ENCODE data around the gene LHX4. TPM values are rescaled to one million over a fixed set of nuclear protein-coding genes. Genes with fewer than 3 reads are reported as not detected.

Gene LHX4
- total RNA-seq, 1 donor from 2014 or later = 0.12 TPM

DNA sequence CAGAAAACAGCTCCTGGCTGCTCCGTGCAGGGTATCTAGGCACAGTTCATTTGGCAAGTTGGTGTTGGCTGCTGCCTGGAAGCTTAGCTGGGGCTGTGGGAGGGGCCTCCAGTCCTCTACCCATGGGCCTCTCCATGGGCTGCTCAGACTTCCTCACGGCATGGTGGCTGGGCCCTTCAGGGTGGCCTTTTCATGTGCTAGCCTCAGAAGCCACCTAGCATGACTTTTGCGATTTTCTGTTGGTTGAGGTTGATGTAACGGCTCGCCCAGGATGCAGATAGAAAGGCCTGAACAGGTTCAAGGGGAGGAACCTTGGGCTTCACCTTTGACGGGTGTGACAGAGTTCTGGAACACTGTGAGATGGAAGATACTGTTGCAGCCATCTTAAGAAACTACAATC lies 25.8 kb upstream of the LHX4 start:
- Mint-ChIP-seq H3K27me3 (ENCODE audit: low read depth) (no peaks in the 10 kb centered on the region), H3K9me3 (ENCODE audit: low read depth) (no peaks in the 10 kb centered on the region), H3K4me1 (ENCODE audit: low read depth) (no peaks in the 10 kb centered on the region), H3K36me3 (ENCODE audit: low read depth) (peaks cover under 1% of the 10 kb centered on the region), H3K4me3 (ENCODE audit: unreplicated experiment) (no peak overlapping the region), H3K27ac (ENCODE audit: unreplicated experiment) (no peak overlapping the region)
- DNase-seq (ENCODE audit: low spot score) = peak; percentile 12
- TF ChIP-seq, protein P1, sequence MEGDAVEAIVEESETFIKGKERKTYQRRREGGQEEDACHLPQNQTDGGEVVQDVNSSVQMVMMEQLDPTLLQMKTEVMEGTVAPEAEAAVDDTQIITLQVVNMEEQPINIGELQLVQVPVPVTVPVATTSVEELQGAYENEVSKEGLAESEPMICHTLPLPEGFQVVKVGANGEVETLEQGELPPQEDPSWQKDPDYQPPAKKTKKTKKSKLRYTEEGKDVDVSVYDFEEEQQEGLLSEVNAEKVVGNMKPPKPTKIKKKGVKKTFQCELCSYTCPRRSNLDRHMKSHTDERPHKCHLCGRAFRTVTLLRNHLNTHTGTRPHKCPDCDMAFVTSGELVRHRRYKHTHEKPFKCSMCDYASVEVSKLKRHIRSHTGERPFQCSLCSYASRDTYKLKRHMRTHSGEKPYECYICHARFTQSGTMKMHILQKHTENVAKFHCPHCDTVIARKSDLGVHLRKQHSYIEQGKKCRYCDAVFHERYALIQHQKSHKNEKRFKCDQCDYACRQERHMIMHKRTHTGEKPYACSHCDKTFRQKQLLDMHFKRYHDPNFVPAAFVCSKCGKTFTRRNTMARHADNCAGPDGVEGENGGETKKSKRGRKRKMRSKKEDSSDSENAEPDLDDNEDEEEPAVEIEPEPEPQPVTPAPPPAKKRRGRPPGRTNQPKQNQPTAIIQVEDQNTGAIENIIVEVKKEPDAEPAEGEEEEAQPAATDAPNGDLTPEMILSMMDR (IDR thresholded peaks at IDR 0.05) = no peak

DNA sequence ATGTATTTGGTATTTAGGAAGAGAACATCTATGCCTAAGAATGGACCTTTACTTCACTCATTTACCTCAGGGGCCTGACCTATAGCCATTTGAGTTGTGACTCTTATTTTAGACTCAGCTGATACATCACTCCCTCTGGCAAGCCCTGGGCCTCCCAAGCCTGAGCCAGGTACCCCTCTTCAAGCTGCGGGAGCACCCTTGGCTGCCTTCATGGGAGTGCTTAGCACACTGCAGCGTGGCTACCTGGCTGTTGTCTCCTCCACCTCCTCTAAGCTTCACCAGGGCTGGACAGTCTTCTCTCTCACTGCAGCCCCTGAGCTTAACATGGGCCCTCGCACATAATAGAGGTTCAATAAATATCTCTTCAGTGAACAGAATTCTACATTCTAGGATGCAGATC lies 23.5 kb upstream of the LHX4 start:
- DNase-seq (ENCODE audit: low spot score) = peak; percentile 64
- Mint-ChIP-seq H3K36me3 (ENCODE audit: low read depth) (no peaks in the 10 kb centered on the region), H3K4me1 (ENCODE audit: low read depth) (no peaks in the 10 kb centered on the region), H3K27me3 (ENCODE audit: low read depth) (no peaks in the 10 kb centered on the region), H3K27ac (ENCODE audit: unreplicated experiment) (no peak overlapping the region), H3K4me3 (ENCODE audit: unreplicated experiment) (no peak overlapping the region), H3K9me3 (ENCODE audit: low read depth) (no peaks in the 10 kb centered on the region)
- TF ChIP-seq, protein P1 (IDR thresholded peaks at IDR 0.05) = no peak

DNA sequence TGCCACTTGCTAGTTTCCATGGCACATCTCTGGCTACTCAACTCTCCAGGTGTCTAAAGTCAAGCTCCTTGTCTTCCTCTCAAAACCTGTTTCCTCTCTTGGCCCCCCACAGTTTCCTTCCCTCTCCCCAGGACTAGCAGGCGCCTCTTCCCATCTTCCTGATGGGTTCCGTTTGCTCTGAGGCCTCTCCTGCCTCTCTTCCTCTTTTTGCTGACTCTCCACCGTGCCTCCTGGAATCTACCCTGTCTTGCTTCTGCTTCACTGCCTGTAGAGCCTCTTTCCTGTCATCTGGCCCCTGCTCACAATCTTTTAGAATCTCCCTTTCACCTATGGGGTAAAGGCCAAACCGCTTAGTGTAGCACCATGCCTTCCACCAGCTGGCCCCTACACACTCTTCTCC lies 21.8 kb upstream of the LHX4 start:
- Mint-ChIP-seq H3K9me3 (ENCODE audit: low read depth) (no peaks in the 10 kb centered on the region), H3K4me1 (ENCODE audit: low read depth) (no peaks in the 10 kb centered on the region)

DNA sequence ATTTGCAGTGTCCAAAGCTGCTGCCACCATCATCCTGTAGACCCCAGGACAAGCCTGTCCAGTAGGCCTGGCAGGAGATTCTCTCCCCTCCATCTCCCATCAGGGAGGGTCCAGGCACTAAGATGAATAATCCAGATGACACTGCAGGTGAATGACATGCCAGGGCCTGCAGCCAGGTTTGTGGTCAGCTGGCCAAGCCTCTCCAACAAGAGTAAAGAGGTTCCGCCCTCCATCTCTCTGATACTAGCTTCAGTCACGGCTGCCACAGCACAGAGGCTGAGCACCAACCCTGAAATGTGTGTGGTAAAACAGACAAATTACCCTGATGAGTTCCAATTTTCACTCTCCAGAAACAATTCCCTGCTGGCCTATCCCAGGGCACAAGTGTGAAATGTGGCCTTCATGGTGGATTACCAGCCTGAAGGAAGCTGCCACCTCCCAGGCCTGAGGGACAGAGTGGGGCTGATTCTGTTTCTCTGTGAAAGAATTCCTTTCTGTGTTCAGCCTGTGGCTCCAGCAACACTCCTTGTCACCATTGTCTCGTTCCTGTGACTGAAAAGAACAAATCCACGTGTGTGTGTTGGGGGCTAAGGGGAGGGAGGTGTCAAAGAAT lies 19.9 kb upstream of the LHX4 start:
- H3K27me3 Mint-ChIP-seq (ENCODE audit: low read depth) = no peaks in the 10 kb centered on the region
- H3K9me3 Mint-ChIP-seq (ENCODE audit: low read depth) = no peaks in the 10 kb centered on the region
- no peak overlapping the region for H3K4me3 Mint-ChIP-seq (ENCODE audit: unreplicated experiment)
- no peak overlapping the region for H3K27ac Mint-ChIP-seq (ENCODE audit: unreplicated experiment)
- no peaks in the 10 kb centered on the region for H3K4me1 Mint-ChIP-seq (ENCODE audit: low read depth)
- no peaks in the 10 kb centered on the region for H3K36me3 Mint-ChIP-seq (ENCODE audit: low read depth)
- DNase-seq (ENCODE audit: low spot score) = peak; percentile 18
- TF ChIP-seq, protein P1 (IDR thresholded peaks at IDR 0.05) = no peak

More for the DNA sequence above, 21.8 kb upstream of the LHX4 start:
- Mint-ChIP-seq H3K27me3 (ENCODE audit: low read depth) (no peaks in the 10 kb centered on the region), H3K36me3 (ENCODE audit: low read depth) (no peaks in the 10 kb centered on the region), H3K4me3 (ENCODE audit: unreplicated experiment) (no peak overlapping the region), H3K27ac (ENCODE audit: unreplicated experiment) (no peak overlapping the region)
- DNase-seq (ENCODE audit: low spot score) = no peak
- TF ChIP-seq, protein P1 (IDR thresholded peaks at IDR 0.05) = no peak

DNA sequence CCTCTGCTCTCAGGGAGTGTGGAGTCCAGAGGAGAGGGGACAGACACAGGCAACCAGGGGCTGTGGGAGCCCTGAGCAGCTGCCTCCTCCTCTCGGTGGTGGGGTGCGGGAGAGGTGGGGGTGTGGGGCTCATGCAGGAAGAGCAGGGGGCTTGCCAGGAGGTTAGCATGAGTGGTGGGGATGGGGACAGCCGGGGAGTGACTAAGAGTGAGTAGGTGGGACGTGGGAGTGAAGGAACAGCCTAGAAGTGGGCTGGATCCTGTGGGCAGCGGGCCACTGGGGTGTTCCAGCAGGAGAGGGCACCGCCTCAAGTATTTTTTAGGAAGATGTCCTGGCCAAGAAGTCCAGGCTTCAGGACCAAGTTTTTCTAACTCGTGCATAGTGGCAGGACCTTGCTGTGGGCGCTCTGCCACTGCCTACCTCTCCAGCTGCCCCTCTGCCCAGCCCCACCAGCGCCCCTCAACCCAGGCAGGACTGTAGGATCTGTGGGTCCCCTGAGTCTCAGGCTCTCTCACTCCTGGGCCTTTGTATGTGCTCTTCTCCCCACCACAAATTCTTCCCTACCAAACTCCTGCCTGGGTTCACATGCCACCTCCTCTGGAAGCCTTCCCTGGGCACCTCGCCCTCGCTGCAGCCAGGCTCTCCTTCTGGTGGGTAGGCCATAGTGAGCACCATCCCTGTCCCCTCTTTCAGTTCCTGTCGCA lies 18.8 kb upstream of the LHX4 start:
- Mint-ChIP-seq H3K4me1 (ENCODE audit: low read depth) (no peaks in the 10 kb centered on the region), H3K27me3 (ENCODE audit: low read depth) (no peaks in the 10 kb centered on the region), H3K9me3 (ENCODE audit: low read depth) (no peaks in the 10 kb centered on the region), H3K27ac (ENCODE audit: unreplicated experiment) (no peak overlapping the region), H3K36me3 (ENCODE audit: low read depth) (no peaks in the 10 kb centered on the region), H3K4me3 (ENCODE audit: unreplicated experiment) (no peak overlapping the region)
- peak; percentile 57 for DNase-seq (ENCODE audit: low spot score)
- TF ChIP-seq, protein P1 (IDR thresholded peaks at IDR 0.05) = no peak
